ENCODE results near the gene SIDT1. TPM values are rescaled to one million over a fixed set of nuclear protein-coding genes. Genes with fewer than 3 reads are reported as not detected.
A peak's percentile ranks its signal among the peaks of the same experiment; 100 is the strongest.

The SIDT1 gene
- total and polyA plus RNA-seq, 2 donors (not counting 1 experiment from before 2014, with no cell fraction given) = 53.2 to 84.4 TPM

GRCh38 chr3:113673593-113673992 is 141.2 kb downstream of the SIDT1 start:
- Histone ChIP-seq H3K4me2 (replicated peaks; ENCODE audit: low read depth, low read length, poor library complexity, severe bottlenecking) (peak overlapping the region; percentile 21), H3K36me3 (replicated peaks in 1 of 2; ENCODE audit: control extremely low read depth in 1 of 2, control insufficient read depth in 1 of 2, extremely low read depth in 1 of 2, insufficient read depth in 2 of 2, low read length in 1 of 2) (peaks cover 16 to 54% of the 10 kb centered on the region in 2 experiments), H3K27me3 (replicated peaks in 1 of 4; ENCODE audit: control extremely low read depth in 1 of 4, control insufficient read depth in 3 of 4, insufficient read depth in 4 of 4, low read length in 3 of 4) (no peaks in the 10 kb centered on the region), H3K4me1 (ENCODE audit: control insufficient read depth in 2 of 2, insufficient read depth in 2 of 2, low read length in 2 of 2) (peaks cover 13 to 26% of the 10 kb centered on the region in 2 donors), H3K27ac (ENCODE audit: low read length in 2 of 2) (peak overlapping the region; percentile 27 to 60), H3K9me3 (ENCODE audit: control extremely low read depth in 1 of 3, control insufficient read depth in 2 of 3, insufficient read depth in 1 of 3, low read length in 2 of 3) (peaks cover 0 to 8% (median 0%) of the 10 kb centered on the region in 3 donors), H4K20me1 (ENCODE audit: control insufficient read depth, insufficient read depth, low read length, poor library complexity, severe bottlenecking) (no peaks in the 10 kb centered on the region), H3K9ac (ENCODE audit: low read length) (no peak overlapping the region), H3K79me2 (ENCODE audit: control insufficient read depth, insufficient read depth, low read length) (peaks cover 9% of the 10 kb centered on the region), H3K4me3 (ENCODE audit: control extremely low read depth in 1 of 5, extremely low read depth in 1 of 5, insufficient read depth in 1 of 5, low read depth in 2 of 5, low read length in 4 of 5) (no peak overlapping the region), H2AFZ (ENCODE audit: insufficient read depth, low read depth, low read length, poor library complexity, severe bottlenecking) (no peak overlapping the region)
- intact Hi-C loops (cut with micrococcal nuclease) = loop anchor here (2.0 kb wide), 1 partner anchor 15 kb away; no protein-coding TSS in a partner anchor
- Mint-ChIP-seq H3K27ac (peak overlapping the region; percentile 70), H3K4me1 (peaks cover 43% of the 10 kb centered on the region), H3K4me3 (no peak overlapping the region), H3K27me3 (no peaks in the 10 kb centered on the region), H3K9me3 (ENCODE audit: insufficient read depth) (peaks cover 2% of the 10 kb centered on the region)
- peak; percentile 56 for ATAC-seq (ENCODE audit: low read depth)
- WGBS (ENCODE audit: insufficient coverage) = 53% methylated on average over 4 of the region's 4 CpGs
- DNase-seq = no peak
- ChIA-PET POLR2A (interaction anchor here (1.0 kb wide), 1 partner anchor 13 kb away, joined by 3 read pairs; no protein-coding TSS in a partner anchor), CTCF (interaction anchor here (1.6 kb wide), 1 partner anchor 21 kb away, joined by 5 read pairs; no protein-coding TSS in a partner anchor)
- TF ChIP-seq EZH2 (IDR thresholded peaks at IDR 0.05; ENCODE audit: borderline replicate concordance, insufficient read depth, low read depth, low read length, poor library complexity, severe bottlenecking) = no peak
- TF ChIP-seq CTCF (IDR thresholded peaks at IDR 0.05) = no peak

DNA sequence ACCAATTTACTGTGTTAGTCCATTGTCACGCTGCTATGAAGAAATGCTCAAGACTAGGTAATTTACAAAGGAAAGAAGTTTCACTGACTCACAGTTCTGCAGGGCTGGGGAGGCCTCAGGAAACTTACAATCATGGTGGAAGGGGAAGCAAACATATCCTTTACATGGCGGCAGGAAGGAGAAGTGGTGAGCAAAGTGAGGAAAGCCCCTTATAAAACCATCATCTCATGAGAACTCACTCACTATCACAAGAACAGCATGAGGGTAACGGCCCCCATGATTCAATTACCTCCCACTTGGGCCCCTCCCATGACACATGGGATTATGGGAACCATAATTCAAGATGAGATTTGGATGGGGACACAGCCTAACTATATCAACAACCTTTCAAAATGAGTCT is 143.9 kb downstream of the SIDT1 start:
- H3K27ac Mint-ChIP-seq = peak overlapping the region; percentile 80
- no CpG with 5 or more reads among the region's 3 CpGs for WGBS (ENCODE audit: insufficient coverage)

More for the DNA sequence above, 143.9 kb downstream of the SIDT1 start:
- Histone ChIP-seq H3K36me3 (replicated peaks in 1 of 2; ENCODE audit: control extremely low read depth in 1 of 2, control insufficient read depth in 1 of 2, extremely low read depth in 1 of 2, insufficient read depth in 2 of 2, low read length in 1 of 2) (peaks cover 11 to 46% of the 10 kb centered on the region in 2 experiments), H3K79me2 (ENCODE audit: control insufficient read depth, insufficient read depth, low read length) (peaks cover 26% of the 10 kb centered on the region), H3K4me1 (ENCODE audit: control insufficient read depth in 2 of 2, insufficient read depth in 2 of 2, low read length in 2 of 2) (peaks cover 12 to 18% of the 10 kb centered on the region in 2 donors), H3K9me3 (ENCODE audit: control extremely low read depth in 1 of 3, control insufficient read depth in 2 of 3, insufficient read depth in 1 of 3, low read length in 2 of 3) (no peaks in the 10 kb centered on the region), H3K9ac (ENCODE audit: low read length) (no peak overlapping the region), H3K4me3 (ENCODE audit: control extremely low read depth in 1 of 5, extremely low read depth in 1 of 5, insufficient read depth in 1 of 5, low read depth in 2 of 5, low read length in 4 of 5) (no peak overlapping the region), H3K4me2 (replicated peaks; ENCODE audit: low read depth, low read length, poor library complexity, severe bottlenecking) (peak overlapping the region; percentile 16), H2AFZ (ENCODE audit: insufficient read depth, low read depth, low read length, poor library complexity, severe bottlenecking) (no peak overlapping the region), H3K27ac (ENCODE audit: low read length in 2 of 2) (peak overlapping the region; percentile 21 to 88), H4K20me1 (ENCODE audit: control insufficient read depth, insufficient read depth, low read length, poor library complexity, severe bottlenecking) (no peaks in the 10 kb centered on the region), H3K27me3 (replicated peaks in 1 of 4; ENCODE audit: control extremely low read depth in 1 of 4, control insufficient read depth in 3 of 4, insufficient read depth in 4 of 4, low read length in 3 of 4) (no peaks in the 10 kb centered on the region)
- ChIA-PET CTCF (no interaction called here), POLR2A (no interaction called here)
- TF ChIP-seq CTCF (IDR thresholded peaks at IDR 0.05) (no peak), EZH2 (IDR thresholded peaks at IDR 0.05; ENCODE audit: borderline replicate concordance, insufficient read depth, low read depth, low read length, poor library complexity, severe bottlenecking) (no peak)
- Mint-ChIP-seq H3K27me3 (no peaks in the 10 kb centered on the region), H3K9me3 (ENCODE audit: insufficient read depth) (peaks cover 2% of the 10 kb centered on the region), H3K4me3 (no peak overlapping the region), H3K4me1 (peaks cover 37% of the 10 kb centered on the region)
- ATAC-seq (ENCODE audit: low read depth) = peak; percentile 28
- intact Hi-C loops (cut with micrococcal nuclease) = no loop called here
- peak; percentile 62 for DNase-seq
